ENCODE data around the gene PTS.

PTS gene

GRCh38 chr11:112226062-112226830, at the start of gene PTS:
PTS (plus strand) TSS chr11:112226428; CDS start chr11:112226444, 16 bp downstream.
- peak; percentile 33 for DNase-seq (ENCODE audit: low read depth)
- no peak for TF ChIP-seq CTCF (conservative IDR thresholded peaks at IDR 0.05; ENCODE audit: low read depth, low read length)
- H3K4me3 ChIP-seq (ENCODE audit: low read length) = peak within 1 kb of the TSS; percentile 57

GRCh38 chr11:112177589-112177988, 48.6 kb upstream of the PTS start:
- DNase-seq (ENCODE audit: low read depth) = no peak
- no peak overlapping the region for H3K4me3 ChIP-seq (ENCODE audit: low read length)
- TF ChIP-seq CTCF (conservative IDR thresholded peaks at IDR 0.05; ENCODE audit: low read depth, low read length) = no peak

GRCh38 chr11:112178428-112178827, 47.8 kb upstream of the PTS start:
- TF ChIP-seq CTCF (conservative IDR thresholded peaks at IDR 0.05; ENCODE audit: low read depth, low read length) = no peak
- H3K4me3 ChIP-seq (ENCODE audit: low read length) = no peak overlapping the region
- no peak for DNase-seq (ENCODE audit: low read depth)

- H3K4me3 ChIP-seq (ENCODE audit: low read length) = no peak overlapping the region
- DNase-seq (ENCODE audit: low read depth) = no peak
- TF ChIP-seq CTCF (conservative IDR thresholded peaks at IDR 0.05; ENCODE audit: low read depth, low read length) = no peak
These were observed 47.3 kb upstream of the PTS start for GRCh38 chr11:112178936-112179335.

GRCh38 chr11:112179601-112180000, 46.6 kb upstream of the PTS start:
- H3K4me3 ChIP-seq (ENCODE audit: low read length) = no peak overlapping the region
- no peak for TF ChIP-seq CTCF (conservative IDR thresholded peaks at IDR 0.05; ENCODE audit: low read depth, low read length)
- DNase-seq (ENCODE audit: low read depth) = no peak

- TF ChIP-seq CTCF (conservative IDR thresholded peaks at IDR 0.05; ENCODE audit: low read depth, low read length) = no peak
- DNase-seq (ENCODE audit: low read depth) = no peak
- no peak overlapping the region for H3K4me3 ChIP-seq (ENCODE audit: low read length)
These were observed 43.4 kb upstream of the PTS start for GRCh38 chr11:112182867-112183266.

GRCh38 chr11:112185883-112186282, 40.3 kb upstream of the PTS start:
- DNase-seq (ENCODE audit: low read depth) = no peak
- no peak overlapping the region for H3K4me3 ChIP-seq (ENCODE audit: low read length)
- no peak for TF ChIP-seq CTCF (conservative IDR thresholded peaks at IDR 0.05; ENCODE audit: low read depth, low read length)

All from retinal pigment epithelial cell (primary cell).